ENCODE data around the gene CRACR2A. TPM values are rescaled to one million over a fixed set of nuclear protein-coding genes. Genes with fewer than 3 reads are reported as not detected.

Gene CRACR2A, protein sequence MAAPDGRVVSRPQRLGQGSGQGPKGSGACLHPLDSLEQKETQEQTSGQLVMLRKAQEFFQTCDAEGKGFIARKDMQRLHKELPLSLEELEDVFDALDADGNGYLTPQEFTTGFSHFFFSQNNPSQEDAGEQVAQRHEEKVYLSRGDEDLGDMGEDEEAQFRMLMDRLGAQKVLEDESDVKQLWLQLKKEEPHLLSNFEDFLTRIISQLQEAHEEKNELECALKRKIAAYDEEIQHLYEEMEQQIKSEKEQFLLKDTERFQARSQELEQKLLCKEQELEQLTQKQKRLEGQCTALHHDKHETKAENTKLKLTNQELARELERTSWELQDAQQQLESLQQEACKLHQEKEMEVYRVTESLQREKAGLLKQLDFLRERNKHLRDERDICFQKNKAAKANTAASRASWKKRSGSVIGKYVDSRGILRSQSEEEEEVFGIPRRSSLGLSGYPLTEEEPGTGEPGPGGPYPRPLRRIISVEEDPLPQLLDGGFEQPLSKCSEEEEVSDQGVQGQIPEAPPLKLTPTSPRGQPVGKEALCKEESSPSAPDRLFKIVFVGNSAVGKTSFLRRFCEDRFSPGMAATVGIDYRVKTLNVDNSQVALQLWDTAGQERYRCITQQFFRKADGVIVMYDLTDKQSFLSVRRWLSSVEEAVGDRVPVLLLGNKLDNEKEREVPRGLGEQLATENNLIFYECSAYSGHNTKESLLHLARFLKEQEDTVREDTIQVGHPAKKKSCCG
- total RNA-seq: 0.19 and 0.78 TPM in 2 replicates

DNA sequence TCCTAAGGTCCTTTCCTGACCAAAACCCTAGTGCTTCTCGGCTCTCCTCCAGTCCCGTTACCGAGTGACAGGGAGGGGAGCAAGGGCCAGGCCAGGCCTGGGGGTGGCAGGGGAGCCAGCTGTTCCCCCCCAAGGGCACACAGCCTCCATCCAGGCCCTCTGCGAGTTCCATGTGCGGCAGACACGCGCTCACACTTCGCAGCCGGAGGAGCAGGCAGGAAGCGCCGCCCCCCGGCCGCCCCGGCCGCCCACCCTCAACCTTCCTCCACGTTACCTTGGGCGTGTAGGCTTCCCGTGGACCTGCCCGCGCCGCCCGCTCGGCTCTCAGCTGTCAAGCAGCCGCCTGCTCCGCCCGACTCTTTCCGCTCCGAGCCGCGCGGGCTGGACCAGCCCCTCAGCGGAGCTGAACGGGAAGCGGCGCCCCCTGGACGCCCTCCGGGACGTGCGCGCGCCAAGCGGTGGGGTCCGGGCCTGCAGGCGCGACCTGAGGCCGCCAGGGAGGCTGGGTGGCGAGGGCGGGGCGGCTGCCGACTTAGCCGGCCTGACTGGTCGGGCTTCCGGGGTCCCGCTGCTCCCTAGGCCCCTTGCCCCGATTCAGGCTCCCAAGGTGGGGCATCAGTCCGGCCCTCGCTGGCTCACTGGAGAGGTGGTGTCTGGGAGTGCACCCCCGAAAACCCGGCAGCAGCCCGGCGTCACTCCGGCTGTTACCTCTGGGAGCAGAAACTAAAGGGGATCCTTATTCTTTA, at the start of gene CRACR2A:
Gene CRACR2A, minus strand, starts transcription at position 369 of the 746 bp plus-strand sequence. CDS start 56,110 bp downstream, outside the sequence.

Other genes with a start within 250 kb of the CRACR2A start
- 2.1 and 3.4 TPM in 2 replicates for gene PARP11, start 120.3 kb upstream of the CRACR2A start, total RNA-seq

Measured in airway epithelial cell (primary cell).